GM13976 (cell line): ENCODE results near the gene ELOVL1.

Experiments used
- DNase-seq: peaks from one replicate; pipeline ENCODE4 v3.0.0; 2012; ENCODE audit warnings: low spot score
- in situ Hi-C: fragments of 300-500 bp; cut with MboI; formaldehyde crosslinking; loops from one replicate; pipeline ENCODE4 v1.12.0; 2022; ENCODE audit warnings: low sequenced_read_pairs, mixed read lengths, inconsistent platforms; ENCODE audit not compliant: unreplicated experiment
- TF ChIP-seq, protein P1 (sequence below): IDR thresholded peaks from 2 replicates; pipeline ENCODE4 v1.5.1; 2012; ENCODE audit warnings: borderline replicate concordance, mild to moderate bottlenecking; ENCODE audit not compliant: insufficient read depth; ENCODE audit errors: extremely low read depth, missing control alignments, control extremely low read depth

The ELOVL1 gene

DNA sequence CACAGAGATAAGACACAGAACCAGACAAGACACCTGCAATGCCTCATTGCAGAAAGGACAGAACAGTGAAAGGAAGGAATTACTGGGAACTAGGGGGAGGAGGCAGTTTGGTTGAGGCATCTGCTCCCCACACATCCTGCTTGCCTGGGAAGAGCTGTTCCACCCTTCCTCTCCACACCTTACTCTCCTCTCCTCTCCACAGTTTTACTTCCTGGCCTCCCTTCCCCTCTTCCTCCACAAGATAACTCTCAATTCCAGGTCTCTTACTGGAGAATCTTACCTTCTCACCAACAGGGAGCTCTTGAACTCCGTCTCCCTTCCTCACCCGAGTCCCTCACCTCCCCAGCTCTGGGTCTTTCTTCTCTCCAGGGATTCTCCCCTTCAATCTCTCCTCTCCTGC, 2.1 kb downstream of the ELOVL1 start:
- DNase-seq, result no peak
- in situ Hi-C loops, result loop anchor here (25.0 kb wide), 1 partner anchor 128 kb away; no protein-coding TSS in a partner anchor
- TF ChIP-seq, protein P1, sequence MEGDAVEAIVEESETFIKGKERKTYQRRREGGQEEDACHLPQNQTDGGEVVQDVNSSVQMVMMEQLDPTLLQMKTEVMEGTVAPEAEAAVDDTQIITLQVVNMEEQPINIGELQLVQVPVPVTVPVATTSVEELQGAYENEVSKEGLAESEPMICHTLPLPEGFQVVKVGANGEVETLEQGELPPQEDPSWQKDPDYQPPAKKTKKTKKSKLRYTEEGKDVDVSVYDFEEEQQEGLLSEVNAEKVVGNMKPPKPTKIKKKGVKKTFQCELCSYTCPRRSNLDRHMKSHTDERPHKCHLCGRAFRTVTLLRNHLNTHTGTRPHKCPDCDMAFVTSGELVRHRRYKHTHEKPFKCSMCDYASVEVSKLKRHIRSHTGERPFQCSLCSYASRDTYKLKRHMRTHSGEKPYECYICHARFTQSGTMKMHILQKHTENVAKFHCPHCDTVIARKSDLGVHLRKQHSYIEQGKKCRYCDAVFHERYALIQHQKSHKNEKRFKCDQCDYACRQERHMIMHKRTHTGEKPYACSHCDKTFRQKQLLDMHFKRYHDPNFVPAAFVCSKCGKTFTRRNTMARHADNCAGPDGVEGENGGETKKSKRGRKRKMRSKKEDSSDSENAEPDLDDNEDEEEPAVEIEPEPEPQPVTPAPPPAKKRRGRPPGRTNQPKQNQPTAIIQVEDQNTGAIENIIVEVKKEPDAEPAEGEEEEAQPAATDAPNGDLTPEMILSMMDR, result no peak

DNA sequence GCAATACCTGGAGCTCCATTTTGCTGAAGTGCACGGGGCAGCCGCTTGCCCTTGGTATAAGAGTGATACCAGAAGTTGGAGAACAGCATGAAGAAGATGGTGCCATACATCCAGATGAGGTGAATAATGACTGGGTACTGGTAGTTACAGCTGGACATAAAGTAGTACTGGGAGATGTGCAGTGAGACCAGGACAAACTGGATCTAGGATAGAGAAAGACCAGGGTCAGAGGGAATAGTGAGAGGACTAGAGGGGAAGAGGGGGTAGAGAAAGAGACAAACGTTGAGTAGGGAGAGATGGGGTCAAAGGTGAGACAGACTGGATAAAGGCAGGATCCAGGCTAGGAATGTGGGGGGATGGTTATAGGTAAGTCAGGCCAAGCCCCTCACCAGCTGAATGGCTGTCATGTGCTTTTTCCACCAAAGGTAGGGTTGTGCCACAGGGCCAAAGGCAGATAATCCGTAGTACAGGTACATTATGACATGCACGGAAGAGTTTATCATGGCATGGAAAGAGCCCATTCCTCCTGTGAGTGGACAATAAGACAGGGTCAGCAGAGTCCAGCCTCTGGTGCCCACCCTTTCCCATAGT, 3.8 kb downstream of the ELOVL1 start:
- no peak for DNase-seq
- in situ Hi-C loops, result loop anchor here (25.0 kb wide), 1 partner anchor 127 kb away; no protein-coding TSS in a partner anchor

DNA sequence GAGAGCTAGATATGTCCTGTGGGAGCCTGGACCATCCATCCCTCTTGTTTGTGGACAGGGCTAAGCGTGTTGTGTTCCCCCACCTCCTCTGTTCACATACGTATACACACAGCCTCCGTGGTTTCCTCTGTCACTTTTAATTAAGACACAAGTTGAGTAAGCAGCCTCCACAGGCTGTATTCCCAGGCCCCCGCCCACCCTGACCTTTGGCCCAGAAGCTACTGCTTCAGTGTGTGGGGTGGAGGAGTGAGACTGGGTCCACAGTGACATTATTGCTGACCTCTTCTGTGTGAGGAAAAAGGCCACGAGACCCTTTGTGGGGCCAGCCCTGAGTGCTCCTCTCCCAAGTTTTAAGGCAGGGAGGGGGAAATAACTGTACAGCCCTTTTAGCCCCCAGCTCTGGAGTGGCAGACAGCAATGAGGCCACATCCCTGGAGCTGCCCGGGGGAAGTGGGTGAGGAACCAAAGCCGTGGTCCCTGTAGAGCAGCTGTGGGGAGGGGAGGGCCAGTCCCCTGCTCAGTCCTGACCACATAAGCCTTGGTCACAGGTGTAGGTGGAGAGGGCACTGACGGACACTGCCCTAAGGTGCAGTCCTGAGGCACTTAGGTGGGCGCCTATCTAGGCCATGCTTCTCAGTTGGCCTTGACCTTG, 4.4 kb downstream of the ELOVL1 start:
- TF ChIP-seq, protein P1, result no peak
- in situ Hi-C loops, result loop anchor here (25.0 kb wide), 1 partner anchor 126 kb away; no protein-coding TSS in a partner anchor
- DNase-seq, result no peak

More for the DNA sequence above, 3.8 kb downstream of the ELOVL1 start:
- TF ChIP-seq, protein P1, result no peak

DNA sequence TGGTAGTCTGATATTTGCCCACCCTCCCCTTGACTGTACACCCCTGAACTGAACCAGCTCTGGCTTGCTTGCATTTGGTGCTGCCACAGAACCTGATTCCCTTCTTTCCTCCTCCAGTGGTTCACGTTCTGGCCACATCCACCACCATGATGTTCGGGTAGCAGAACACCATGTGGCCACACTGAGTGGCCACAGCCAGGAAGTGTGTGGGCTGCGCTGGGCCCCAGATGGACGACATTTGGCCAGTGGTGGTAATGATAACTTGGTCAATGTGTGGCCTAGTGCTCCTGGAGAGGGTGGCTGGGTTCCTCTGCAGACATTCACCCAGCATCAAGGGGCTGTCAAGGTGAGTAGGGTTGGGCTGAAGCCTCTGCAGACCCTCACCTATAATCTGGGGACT, 7.2 kb downstream of the ELOVL1 start:
- DNase-seq, result peak; percentile 15
- in situ Hi-C loops, result loop anchor here (25.0 kb wide), 1 partner anchor 123 kb away; no protein-coding TSS in a partner anchor

DNA sequence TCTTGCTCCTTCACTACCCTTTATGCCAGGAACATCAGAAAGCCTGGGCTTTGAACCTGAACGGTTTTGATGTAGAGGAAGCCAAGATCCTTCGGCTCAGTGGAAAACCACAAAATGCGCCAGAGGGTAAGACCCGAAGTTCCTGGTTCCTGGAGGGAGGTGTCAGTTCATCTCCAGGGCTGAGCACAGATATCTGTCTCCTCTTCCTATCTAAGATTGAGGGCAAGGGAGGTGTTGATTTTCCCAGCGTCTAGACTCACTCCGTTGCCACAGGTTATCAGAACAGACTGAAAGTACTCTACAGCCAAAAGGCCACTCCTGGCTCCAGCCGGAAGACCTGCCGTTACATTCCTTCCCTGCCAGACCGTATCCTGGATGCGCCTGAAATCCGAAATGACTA, 8.1 kb downstream of the ELOVL1 start:
- TF ChIP-seq, protein P1, result no peak
- DNase-seq, result no peak
- in situ Hi-C loops, result loop anchor here (25.0 kb wide), 1 partner anchor 122 kb away; no protein-coding TSS in a partner anchor

More for the DNA sequence above, 7.2 kb downstream of the ELOVL1 start:
- TF ChIP-seq, protein P1, result no peak

DNA sequence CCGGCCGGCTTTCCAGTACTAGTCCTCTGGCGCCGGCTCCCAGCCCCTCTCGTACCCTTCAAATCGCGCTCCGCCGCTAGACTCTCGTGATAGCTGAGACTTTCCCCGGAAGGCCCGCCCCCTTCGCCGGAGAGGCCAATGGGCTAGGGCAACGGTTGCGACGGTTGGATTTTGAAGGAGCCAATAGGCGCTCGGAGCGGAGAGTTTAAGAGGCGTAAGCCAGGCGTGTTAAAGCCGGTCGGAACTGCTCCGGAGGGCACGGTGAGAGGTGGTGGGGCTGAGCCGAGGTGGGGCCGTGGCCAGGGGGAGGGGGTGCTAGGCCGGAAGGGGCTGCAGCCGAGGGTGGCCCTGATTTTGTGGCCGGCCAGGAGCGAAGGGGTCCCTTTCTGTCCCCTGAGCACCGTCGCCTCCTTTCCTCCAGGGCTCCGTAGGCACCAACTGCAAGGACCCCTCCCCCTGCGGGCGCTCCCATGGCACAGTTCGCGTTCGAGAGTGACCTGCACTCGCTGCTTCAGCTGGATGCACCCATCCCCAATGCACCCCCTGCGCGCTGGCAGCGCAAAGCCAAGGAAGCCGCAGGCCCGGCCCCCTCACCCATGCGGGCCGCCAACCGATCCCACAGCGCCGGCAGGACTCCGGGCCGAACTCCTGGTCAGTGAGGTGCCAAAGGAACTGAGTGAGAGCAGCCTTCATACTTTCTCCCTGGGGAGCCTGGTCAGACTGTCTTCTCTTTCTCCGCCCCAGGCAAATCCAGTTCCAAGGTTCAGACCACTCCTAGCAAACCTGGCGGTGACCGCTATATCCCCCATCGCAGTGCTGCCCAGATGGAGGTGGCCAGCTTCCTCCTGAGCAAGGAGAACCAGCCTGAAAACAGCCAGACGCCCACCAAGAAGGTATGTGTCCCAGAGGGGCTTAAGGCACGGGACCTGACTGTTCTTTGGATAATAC, 8.8 kb downstream of the ELOVL1 start, which contains the start of gene CDC20:
Gene CDC20, plus strand, starts transcription at position 236 of the 948 bp plus-strand sequence. Its CDS starts 235 bp downstream, at position 471.
- peak; percentile 97 for DNase-seq
- in situ Hi-C loops, result loop anchor here (25.0 kb wide), 1 partner anchor 122 kb away; no protein-coding TSS in a partner anchor
- TF ChIP-seq, protein P1, result no peak
